HL-60/S4 treated with retinoic acid at 250 ng/mL for 4 days and 3 days (cell line): ENCODE measurements around the gene ARF1.

Source experiments
- in situ Hi-C: fragments of 300-500 bp; cut with MboI; formaldehyde crosslinking; loops from 2 replicates; pipeline ENCODE4 v1.7.0; 2022; ENCODE audit warnings: low sequenced_read_pairs

Gene ARF1

DNA sequence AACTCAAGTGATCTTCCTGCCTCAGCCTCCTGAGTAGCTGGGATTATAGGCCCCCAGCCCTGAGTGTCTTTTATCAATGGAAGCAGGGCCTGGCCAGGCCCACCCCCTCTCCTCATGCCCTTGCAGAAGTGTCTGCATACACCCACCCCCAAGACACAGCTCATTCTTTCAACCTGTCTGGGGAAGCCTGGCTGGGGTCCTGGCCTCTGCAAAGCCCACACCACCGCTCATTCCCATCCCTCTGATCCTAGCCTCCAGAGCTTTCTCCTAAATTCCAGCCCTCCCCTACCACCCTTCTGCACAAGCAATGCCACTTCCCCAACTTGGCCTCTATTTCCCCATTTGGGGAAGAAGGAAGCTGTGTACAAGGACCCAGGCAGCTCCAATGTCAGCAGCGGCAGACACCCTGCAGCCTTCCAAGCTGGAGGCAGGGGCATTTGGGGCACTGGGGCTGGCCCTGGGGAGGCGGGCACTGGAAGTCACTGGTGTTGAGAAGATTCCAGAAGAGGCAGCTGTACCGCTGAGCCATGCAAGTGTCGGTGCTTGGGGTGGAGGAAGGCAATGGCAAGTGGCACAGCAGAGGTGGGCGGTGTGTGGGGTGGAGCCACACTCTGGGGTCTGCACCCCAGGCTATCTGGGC is 33.7 kb upstream of the ARF1 start:
- in situ Hi-C loops, result no loop called here

DNA sequence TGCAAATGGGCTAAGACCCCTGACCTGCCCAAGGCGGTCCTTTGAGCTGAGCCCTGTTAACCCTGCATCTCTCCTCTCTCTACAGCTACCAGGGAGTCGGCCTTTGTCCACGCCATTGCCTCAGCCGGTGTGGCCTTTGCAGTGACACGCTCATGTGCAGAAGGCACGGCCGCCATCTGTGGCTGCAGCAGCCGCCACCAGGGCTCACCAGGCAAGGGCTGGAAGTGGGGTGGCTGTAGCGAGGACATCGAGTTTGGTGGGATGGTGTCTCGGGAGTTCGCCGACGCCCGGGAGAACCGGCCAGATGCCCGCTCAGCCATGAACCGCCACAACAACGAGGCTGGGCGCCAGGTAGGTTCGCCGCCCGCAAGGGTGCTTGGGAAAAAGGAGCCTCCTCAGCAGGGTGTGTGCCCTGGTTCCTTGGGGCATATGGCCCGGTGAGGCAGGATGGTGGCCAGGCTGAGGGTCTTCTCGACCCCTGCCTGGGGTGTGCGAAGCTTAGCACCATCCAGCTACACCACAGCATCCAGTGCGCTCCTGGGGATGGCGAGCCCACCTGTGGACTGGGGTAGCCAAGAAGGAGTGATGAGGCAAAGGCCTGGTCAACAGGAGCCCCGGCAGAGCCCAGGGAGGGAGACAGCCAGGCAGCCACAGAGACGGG is 31.8 kb upstream of the ARF1 start:
- in situ Hi-C loops, result no loop called here

DNA sequence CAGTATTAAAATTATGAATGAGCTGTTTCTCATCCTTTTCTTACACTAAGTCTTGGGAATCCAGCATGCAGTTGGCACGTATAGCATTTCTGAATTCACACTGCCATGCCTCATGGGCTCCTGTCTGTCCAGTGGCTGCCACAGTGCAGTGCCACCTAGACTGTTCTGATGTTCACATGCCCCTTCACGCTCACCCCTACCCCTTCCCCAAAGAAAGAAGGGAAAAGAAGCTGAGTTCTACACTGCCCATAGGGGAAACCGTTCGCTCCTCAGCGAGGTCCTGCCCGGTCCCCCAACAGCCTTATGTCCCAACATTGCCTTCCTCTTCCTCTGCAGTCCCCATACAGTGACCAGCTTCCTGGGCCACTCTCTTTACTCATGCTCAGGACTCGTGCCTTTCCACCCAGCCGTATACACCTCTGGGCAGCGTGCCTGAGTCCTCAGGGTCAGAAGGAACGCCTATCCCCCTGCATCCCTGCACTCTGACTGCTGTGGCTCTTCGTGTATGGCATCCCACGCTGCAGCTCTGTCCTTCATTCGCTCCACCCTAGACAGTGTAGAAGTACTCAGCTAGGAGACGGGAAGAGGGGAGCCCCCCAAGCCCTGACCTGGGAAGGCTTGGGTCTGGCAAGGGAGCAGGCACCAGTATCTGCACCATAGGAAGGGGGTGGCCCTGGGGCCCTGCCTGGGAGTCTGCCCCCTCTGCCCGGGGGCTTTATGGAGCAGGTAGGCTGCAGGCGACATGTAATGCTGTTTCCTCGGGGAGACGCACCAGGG is 24.1 kb upstream of the ARF1 start:
- in situ Hi-C loops, result no loop called here

DNA sequence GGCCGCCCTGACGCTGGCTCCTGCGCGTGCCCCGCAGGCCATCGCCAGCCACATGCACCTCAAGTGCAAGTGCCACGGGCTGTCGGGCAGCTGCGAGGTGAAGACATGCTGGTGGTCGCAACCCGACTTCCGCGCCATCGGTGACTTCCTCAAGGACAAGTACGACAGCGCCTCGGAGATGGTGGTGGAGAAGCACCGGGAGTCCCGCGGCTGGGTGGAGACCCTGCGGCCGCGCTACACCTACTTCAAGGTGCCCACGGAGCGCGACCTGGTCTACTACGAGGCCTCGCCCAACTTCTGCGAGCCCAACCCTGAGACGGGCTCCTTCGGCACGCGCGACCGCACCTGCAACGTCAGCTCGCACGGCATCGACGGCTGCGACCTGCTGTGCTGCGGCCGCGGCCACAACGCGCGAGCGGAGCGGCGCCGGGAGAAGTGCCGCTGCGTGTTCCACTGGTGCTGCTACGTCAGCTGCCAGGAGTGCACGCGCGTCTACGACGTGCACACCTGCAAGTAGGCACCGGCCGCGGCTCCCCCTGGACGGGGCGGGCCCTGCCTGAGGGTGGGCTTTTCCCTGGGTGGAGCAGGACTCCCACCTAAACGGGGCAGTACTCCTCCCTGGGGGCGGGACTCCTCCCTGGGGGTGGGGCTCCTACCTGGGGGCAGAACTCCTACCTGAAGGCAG is 23.4 kb upstream of the ARF1 start:
- in situ Hi-C loops, result no loop called here

DNA sequence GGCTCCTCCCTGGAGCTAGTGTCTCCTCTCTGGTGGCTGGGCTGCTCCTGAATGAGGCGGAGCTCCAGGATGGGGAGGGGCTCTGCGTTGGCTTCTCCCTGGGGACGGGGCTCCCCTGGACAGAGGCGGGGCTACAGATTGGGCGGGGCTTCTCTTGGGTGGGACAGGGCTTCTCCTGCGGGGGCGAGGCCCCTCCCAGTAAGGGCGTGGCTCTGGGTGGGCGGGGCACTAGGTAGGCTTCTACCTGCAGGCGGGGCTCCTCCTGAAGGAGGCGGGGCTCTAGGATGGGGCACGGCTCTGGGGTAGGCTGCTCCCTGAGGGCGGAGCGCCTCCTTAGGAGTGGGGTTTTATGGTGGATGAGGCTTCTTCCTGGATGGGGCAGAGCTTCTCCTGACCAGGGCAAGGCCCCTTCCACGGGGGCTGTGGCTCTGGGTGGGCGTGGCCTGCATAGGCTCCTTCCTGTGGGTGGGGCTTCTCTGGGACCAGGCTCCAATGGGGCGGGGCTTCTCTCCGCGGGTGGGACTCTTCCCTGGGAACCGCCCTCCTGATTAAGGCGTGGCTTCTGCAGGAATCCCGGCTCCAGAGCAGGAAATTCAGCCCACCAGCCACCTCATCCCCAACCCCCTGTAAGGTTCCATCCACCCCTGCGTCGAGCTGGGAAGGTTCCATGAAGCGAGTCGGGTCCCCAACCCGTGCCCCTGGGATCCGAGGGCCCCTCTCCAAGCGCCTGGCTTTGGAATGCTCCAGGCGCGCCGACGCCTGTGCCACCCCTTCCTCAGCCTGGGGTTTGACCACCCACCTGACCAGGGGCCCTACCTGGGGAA is 22.7 kb upstream of the ARF1 start:
- in situ Hi-C loops, result no loop called here

DNA sequence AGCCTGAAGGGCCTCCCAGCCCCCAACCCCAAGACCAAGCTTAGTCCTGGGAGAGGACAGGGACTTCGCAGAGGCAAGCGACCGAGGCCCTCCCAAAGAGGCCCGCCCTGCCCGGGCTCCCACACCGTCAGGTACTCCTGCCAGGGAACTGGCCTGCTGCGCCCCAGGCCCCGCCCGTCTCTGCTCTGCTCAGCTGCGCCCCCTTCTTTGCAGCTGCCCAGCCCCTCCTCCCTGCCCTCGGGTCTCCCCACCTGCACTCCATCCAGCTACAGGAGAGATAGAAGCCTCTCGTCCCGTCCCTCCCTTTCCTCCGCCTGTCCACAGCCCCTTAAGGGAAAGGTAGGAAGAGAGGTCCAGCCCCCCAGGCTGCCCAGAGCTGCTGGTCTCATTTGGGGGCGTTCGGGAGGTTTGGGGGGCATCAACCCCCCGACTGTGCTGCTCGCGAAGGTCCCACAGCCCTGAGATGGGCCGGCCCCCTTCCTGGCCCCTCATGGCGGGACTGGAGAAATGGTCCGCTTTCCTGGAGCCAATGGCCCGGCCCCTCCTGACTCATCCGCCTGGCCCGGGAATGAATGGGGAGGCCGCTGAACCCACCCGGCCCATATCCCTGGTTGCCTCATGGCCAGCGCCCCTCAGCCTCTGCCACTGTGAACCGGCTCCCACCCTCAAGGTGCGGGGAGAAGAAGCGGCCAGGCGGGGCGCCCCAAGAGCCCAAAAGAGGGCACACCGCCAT is 21.9 kb upstream of the ARF1 start:
- in situ Hi-C loops, result no loop called here

DNA sequence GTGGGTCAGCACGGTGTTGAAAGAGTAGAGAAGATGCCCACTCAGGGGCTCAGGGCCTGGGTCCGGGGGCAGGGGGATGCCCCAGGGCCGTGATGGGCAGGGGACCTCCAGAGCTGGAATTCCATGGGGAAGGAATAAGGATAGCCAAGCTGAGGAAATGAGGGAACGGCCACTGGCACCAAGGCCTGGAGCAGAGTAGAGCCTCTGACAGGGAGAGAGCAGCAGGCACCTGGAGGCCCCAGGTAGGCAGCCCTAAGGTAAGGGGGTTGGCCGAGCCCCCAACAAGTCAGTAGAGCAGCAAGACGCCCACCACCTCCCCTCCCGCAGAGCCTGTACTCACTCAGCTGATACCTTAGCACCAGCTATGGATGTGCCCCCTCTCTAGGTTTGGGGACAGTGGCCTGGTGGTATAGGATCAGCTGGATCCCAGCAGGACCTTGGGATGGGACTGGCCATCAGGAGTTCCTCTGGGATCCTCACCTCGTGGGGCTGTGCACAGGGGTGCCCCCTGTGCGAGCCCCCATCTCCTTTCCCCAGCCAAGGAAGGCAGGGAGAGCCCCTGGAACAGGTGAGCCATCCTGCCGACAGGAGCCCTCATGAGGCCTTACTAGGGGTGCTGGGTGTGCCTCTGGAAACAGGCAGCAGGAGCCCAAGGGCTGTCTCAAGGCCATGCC is 21.0 kb upstream of the ARF1 start:
- in situ Hi-C loops, result no loop called here

DNA sequence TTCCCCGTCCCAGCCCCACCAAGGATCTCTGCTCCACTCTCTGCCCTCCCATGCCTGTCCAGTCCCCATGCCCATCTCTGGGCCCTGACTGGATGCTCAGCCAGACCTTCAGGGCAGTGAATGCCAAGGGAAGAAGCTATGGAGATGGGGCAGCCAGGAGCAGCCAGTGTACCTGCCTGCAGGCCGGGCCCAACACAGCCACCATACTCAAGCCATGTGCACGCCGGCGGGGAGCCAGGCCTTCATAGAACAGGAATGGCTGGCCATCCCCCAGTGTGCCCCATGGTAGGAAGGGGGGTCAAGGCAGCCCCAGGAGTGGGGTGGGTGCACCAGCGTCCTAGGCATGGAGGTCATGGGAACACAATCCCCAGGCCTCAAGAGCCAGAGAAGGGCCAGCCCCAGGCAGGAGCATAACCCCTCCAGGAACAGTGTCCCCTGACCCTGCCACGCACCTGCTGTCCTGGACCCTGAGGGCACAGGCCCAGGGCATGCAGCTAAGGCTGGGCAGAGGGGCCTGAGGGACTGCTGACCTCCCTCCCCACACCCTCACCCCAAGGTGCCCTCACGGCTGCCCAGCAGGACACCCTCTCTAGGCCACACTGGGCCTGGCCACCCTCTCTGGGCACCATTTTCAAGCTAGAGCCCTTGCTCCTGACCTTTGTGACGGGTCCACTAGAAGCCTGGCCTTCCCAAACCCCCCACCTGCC is 20.3 kb upstream of the ARF1 start:
- in situ Hi-C loops, result no loop called here

DNA sequence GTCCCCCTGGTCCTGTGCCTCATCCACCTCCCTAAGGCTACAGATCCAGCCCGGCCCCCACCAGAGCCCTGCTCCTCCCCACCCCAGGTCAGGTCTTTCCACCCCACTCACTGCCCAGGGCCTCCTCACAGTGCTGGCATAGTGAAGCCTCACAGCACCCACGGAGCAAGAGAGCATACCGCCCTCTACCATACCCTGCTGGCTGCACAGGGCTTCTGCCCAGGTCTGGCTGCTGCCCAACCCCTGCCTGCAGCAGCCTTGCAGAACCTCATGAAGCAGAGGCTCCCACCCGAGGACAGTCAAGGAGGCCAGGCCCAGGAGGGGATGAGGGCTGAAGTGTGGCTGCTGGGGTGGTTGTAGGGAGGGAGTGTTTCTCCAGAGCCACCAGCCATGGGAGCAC is 19.7 kb upstream of the ARF1 start:
- in situ Hi-C loops, result no loop called here

DNA sequence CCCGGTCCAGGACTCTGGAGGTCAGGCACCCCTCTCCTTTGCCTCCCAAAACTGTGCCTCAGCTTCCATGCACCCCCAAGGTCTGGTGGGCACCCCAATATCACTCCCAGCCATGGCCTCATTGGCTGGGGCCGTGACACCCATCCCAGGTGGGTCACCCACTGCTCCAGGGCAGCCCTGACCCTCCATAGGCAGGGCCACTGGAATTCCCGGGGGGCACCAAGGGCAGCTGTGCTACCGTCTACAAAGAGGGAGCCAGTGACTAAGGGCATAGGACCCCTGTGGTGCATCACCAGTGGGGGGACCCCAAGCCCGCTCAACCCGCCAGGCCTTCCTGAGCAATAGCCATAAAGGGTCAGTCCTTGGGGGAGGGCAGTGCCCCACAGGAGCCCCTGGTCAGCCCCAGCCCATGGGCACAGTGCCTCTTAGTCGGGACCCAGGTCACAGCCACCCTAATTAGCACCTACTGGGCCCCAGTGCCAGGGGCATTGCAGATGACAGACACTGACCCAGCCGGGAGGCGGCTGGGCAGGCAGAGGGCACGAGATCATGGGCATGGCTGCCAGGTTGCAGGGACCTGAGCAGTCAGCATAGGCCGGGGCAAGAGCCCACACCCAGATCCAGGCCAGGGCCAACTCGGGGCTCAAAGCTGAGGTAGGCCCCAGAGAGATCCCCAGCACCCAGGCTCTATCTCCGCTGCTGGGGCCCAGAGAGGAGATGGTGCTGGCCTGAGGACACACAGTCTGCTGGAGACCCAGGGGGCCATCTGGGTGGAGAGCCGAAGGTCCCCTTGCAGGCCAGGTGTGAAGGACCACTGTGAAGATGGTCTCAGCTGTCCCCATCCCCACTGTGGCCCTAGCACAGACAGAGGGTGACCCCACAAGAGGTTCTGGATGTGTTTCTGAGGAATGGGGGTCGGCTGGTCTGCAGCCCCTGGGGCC is 19.0 kb upstream of the ARF1 start:
- in situ Hi-C loops, result no loop called here

DNA sequence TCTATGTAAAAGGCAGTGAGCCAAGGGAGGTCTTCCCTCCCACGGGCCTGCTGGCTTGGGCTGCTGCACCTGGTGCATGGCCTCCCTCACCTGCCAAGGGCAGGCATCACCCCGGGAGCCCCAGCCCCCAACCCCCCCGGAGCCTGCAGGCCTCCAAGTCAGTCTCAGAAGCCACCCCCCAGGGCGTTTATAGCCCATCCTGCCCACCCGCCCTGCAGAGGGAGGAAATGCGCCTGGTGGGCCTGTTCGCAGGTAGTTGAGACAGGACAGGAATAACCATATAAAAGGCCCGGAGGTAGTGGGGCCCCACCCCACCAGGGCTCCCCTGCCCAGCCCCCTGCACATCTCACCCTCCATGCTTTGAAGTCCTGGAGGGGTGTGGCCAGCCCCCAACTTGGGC is 18.2 kb upstream of the ARF1 start:
- in situ Hi-C loops, result no loop called here

DNA sequence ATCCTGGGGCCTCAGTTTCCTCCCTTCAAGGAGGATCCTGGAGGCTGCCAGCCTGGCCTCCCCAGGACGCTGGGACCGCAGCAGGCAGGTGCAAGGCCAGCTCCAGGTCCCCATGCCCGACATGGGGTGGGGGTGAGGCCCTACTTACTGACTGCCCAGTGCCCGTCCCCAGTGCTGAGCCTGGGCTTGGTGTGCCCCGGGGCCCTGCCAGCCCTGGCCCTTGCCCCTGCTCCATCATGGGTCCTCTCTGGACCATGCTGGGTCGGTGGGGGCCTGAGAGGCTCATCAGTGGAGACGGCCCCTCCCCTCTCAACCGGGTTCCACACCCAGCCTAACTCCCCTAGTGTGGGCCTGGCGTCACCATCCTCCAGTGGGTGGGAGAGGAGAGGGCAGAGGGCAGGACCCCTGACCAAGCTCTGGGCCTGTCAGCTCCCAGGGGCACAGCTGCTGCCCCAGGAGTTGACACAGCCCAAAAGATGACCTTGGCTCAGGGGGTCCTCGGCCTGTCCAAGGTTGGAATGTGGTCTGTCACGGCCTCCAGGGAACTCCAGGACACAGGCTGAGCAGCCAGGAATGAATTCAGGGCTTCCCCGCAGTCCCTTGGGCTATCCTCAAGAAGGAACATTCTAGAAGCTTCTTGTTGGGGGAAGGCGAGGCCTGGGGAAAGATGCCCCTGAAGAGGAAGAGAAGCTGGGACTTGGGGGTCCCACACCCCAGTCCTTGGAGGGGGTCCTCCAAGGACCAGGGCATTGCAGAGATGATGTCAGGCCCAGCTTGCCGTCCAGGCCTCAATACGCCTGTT is 17.6 kb upstream of the ARF1 start:
- in situ Hi-C loops, result no loop called here

DNA sequence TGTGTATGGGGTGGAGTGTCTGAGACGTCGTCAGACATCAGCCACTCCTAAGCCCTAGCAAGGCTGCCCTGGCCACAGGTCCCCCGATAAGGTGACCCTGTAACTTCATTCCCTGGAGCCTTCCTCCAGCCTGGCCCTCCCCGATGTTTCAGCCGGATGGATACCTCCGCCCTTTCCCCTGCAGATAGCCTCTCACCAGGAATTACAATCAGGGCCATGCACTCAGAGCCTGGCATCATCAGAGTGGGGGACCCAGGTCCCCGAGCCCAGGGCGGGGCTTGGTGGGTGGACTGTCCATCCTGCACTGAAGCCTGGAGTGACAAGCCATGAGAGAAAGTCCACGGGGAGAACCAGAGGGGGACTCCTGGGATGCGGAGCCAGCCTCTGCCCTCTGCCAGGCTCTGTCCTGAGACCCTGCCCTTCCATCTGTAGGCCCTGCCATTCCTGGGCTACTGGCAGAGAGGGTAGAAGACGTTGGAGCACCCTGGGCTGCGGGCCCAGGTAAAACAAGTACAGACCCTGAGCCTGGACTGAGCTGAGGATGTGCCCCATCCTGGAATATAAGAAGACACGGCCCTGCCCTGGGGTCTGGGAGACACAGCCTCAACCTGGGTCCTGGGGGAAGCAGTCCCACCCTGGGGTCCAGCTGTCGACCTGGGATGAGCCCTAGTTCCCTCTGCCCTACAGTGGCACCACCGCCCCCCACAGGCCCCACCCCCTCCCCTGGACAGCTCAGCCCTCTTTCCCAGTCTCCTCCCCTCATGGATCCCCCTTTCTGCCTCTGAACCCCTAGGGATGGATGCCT is 16.8 kb upstream of the ARF1 start:
- in situ Hi-C loops, result no loop called here

DNA sequence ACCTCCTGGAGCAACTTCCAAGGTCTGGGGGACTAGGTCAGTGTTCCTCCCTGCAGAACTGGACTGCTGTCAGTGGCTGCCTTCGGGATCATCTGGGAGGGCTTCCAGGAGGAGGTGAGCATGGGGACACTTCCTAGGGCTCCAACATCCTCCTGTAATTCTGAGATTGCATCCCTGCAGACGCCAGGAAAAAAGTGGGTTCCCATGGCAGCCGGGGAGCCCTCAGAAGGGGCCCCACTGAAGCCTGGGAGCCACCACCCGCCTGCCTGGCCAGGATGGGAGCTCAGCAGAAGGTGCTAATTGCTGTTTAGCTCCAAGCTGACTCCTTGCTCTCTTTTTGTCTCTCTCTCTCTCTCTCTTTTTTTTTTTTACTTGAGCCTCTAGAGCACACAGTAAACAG is 16.1 kb upstream of the ARF1 start:
- in situ Hi-C loops, result no loop called here

DNA sequence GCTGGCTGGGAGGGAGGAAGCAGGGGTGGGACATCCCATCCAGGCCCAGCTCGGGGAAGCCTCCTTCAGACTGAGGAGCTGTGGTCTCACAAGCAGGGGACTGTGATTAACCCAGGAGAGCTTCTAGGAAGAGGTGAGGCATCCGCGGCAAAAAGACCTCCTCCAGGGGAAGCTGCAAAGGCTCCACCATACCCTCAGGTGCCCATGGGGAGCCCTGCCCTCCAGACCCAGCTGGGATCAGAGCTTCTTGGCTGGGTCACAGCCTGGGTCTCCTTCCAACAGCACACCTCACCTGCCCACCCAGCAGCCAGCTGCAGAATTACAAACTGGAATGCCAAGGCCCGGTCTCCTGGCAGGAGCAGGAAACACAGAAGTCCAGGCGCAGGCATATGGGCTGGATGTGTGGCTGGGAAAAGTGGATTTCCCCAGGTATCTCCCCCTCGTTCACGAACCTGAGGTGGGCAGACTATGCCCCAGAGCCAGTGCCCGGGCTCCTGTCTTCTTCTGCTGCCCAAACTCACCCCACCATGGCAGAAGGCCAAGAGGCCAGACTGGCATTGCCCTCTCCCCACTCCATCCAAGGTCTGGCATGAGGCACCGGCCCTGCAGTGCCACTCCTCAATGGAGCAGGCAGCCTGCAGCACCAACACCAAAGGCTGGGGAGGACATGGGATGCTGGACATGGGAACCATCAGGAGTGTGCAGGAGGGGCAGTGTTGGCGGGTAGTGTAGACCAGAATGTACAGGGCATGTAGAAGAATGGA is 15.4 kb upstream of the ARF1 start:
- in situ Hi-C loops, result no loop called here

DNA sequence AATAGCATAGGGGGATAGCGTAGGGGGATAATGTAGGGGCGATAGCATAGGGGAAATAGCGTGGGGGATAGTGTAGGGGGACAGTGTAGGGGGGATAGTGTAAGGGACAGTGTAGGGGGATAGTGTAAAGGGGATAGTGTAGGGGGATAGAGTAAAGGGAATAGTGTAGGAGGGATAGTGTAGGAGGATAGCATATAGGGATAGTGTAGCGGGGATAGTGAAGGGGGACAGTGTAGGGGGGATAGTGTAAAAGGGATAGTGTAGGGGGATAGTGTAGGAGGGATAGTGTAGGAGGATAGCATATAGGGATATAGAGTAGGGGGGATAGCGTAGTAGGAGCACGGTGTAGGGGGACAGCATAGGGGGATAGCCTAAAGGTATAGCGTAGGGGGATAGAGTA is 14.1 kb upstream of the ARF1 start:
- in situ Hi-C loops, result no loop called here
